ENCODE measurements around the gene RAP1GDS1. TPM values are rescaled to one million over a fixed set of nuclear protein-coding genes. Genes with fewer than 3 reads are reported as not detected.
"Not testable (repeated sequence)": the region's sequence is repeated elsewhere in the genome, so short reads cannot be mapped to it uniquely, and the experiment has no call there.

The RAP1GDS1 gene
- polyA plus RNA-seq, 3 donors: 29.7 to 33.1 (median 32.2) TPM

- no peak for DNase-seq
Measured at GRCh38 chr4:98476891-98477290, 215.7 kb downstream of the RAP1GDS1 start.

GRCh38 chr4:98479590-98479989 lies 218.4 kb downstream of the RAP1GDS1 start:
- DNase-seq: not testable (repeated sequence)

- no peak for DNase-seq
Measured at GRCh38 chr4:98480535-98480934, 219.4 kb downstream of the RAP1GDS1 start.

GRCh38 chr4:98481167-98481566 lies 220.0 kb downstream of the RAP1GDS1 start:
- no peak for DNase-seq

- DNase-seq: no peak
Measured at GRCh38 chr4:98482503-98482846, 221.3 kb downstream of the RAP1GDS1 start.

GRCh38 chr4:98482847-98483806 lies 221.9 kb downstream of the RAP1GDS1 start:
- DNase-seq: no peak

- DNase-seq: no peak
Measured at GRCh38 chr4:98484031-98484430, 222.8 kb downstream of the RAP1GDS1 start.

GRCh38 chr4:98485816-98486345 lies 224.7 kb downstream of the RAP1GDS1 start:
- DNase-seq: no peak

GRCh38 chr4:98490251-98490650 lies 229.1 kb downstream of the RAP1GDS1 start:
- no peak for DNase-seq

- no peak for DNase-seq
Measured at GRCh38 chr4:98491899-98492559, 230.8 kb downstream of the RAP1GDS1 start.

GRCh38 chr4:98493296-98493695 lies 232.1 kb downstream of the RAP1GDS1 start:
- no peak for DNase-seq

Other genes with a start within 250 kb of the RAP1GDS1 start
- under 1 TPM; 0.36 to 0.77 (median 0.65) TPM for gene STPG2, start 117.9 kb upstream of the RAP1GDS1 start, polyA plus RNA-seq (ENCODE audit: insufficient read length in 3 of 3)

All from renal pelvis (tissue), 4 donors.